ENCODE measurements around the gene CILP2.

The CILP2 gene

GRCh38 chr19:19544257-19544953 is 6.3 kb downstream of the CILP2 start (continued):
- TF ChIP-seq ZBTB11 (tag by site-specific recombination; conservative IDR thresholded peaks at IDR 0.05; ENCODE audit: low read depth) (no peak), PRDM2 (tag by site-specific recombination; IDR thresholded peaks at IDR 0.05; ENCODE audit: borderline replicate concordance) (no peak), BCL11A (tag by site-specific recombination; IDR thresholded peaks at IDR 0.05; ENCODE audit: low read depth) (no peak), SALL2 (tag by site-specific recombination; IDR thresholded peaks at IDR 0.05; ENCODE audit: borderline replicate concordance) (no peak), ZNF280D (tag by site-specific recombination; IDR thresholded peaks at IDR 0.05) (no peak), ZNF350 (tag by site-specific recombination; IDR thresholded peaks at IDR 0.05) (no peak)

- no peaks in the 10 kb centered on the region for H3K36me3 ChIP-seq (ENCODE audit: control insufficient read depth in 2 of 2, insufficient read depth in 1 of 2, low read length in 2 of 2)
- ChIA-PET CTCF (no interaction called here), POLR2A (no interaction called here)
- H3K4me1 ChIP-seq (ENCODE audit: control insufficient read depth, insufficient read depth, low read length), result no peaks in the 10 kb centered on the region
- H3K27ac ChIP-seq (ENCODE audit: extremely low read depth, low read depth, low read length), result no peak overlapping the region
- no peak overlapping the region for H3K4me3 ChIP-seq (ENCODE audit: low read depth, low read length)
- no peaks in the 10 kb centered on the region for H3K9me3 ChIP-seq (ENCODE audit: control insufficient read depth, insufficient read depth, low read depth, low read length)
- TF ChIP-seq ZBTB49 (tag by site-specific recombination; IDR thresholded peaks at IDR 0.05; ENCODE audit: low read depth), result no peak
- no peak for TF ChIP-seq ZNF423 (tag by site-specific recombination; IDR thresholded peaks at IDR 0.05)
- no peak for TF ChIP-seq TCF7L2 (IDR thresholded peaks at IDR 0.05; ENCODE audit: borderline replicate concordance, low read depth, low read length)
- no peak for TF ChIP-seq ZNF580 (tag by site-specific recombination; IDR thresholded peaks at IDR 0.05)
- no peak for TF ChIP-seq ZBTB1 (tag by site-specific recombination; IDR thresholded peaks at IDR 0.05)
- TF ChIP-seq ZNF529 (tag by site-specific recombination; IDR thresholded peaks at IDR 0.05; ENCODE audit: insufficient replicate concordance), result no peak
- no peak for TF ChIP-seq ATF2 (tag by site-specific recombination; IDR thresholded peaks at IDR 0.05; ENCODE audit: low read depth)
Observed at GRCh38 chr19:19544954-19545591, 7.0 kb downstream of the CILP2 start.
